Measurements from ENCODE around the gene SLC30A9. TPM values are rescaled to one million over a fixed set of nuclear protein-coding genes. Genes with fewer than 3 reads are reported as not detected.

The SLC30A9 gene
- total and polyA plus RNA-seq, 2 donors (not counting 3 experiments of a cell fraction or from before 2014, with no cell fraction given) = 24.5 to 40.6 TPM

GRCh38 chr4:41981456-41981855, 8.9 kb upstream of the SLC30A9 start, which contains the start of gene DCAF4L1:
TSS of gene DCAF4L1 (plus strand) at chr4:41981756. CDS start at chr4:41981793, 37 bp downstream.
- H3K79me2 ChIP-seq (ENCODE audit: control insufficient read depth, insufficient read depth, low read length) = no peaks in the 10 kb centered on the region
- H2AFZ ChIP-seq (ENCODE audit: low read depth, low read length) = no peak within 1 kb of the TSS
- no peak within 1 kb of the TSS for H3K9ac ChIP-seq (replicated peaks; ENCODE audit: extremely low read depth, insufficient read depth, low read length)
- no peak within 1 kb of the TSS for H3K27ac ChIP-seq (ENCODE audit: insufficient read depth, low read depth, low read length)
- H3K36me3 ChIP-seq (ENCODE audit: control insufficient read depth in 2 of 2, extremely low read depth in 1 of 2, insufficient read depth in 2 of 2, low read length in 2 of 2) = no peaks in the 10 kb centered on the region
- H3K4me2 ChIP-seq (ENCODE audit: insufficient read depth, low read length) = no peak within 1 kb of the TSS
- H3K9me1 ChIP-seq (replicated peaks; ENCODE audit: control insufficient read depth, extremely low read depth, insufficient read depth, low read length) = no peaks in the 10 kb centered on the region
- dilution Hi-C loops (cut with MboI; ENCODE audit: extremely low pct_ligation_motif_present, low sequenced_read_pairs) (no loop called here), intact Hi-C loops (cut with micrococcal nuclease) (no loop called here)
- H3K27me3 ChIP-seq (ENCODE audit: control insufficient read depth in 2 of 2, insufficient read depth in 2 of 2, low read length in 2 of 2) = no peaks in the 10 kb centered on the region
- ChIA-PET POLR2A (interaction anchor here (0.5 kb wide), 1 partner anchor 36 kb away, joined by 7 read pairs; no protein-coding TSS in a partner anchor), CTCF (no interaction called here)
- H3K4me1 ChIP-seq (ENCODE audit: control insufficient read depth, extremely low read depth, insufficient read depth, low read length) = no peaks in the 10 kb centered on the region
- BruUV-seq (replicated peaks) = no TSS peak
- TF ChIP-seq POLR2A (IDR thresholded peaks at IDR 0.05; ENCODE audit: low read depth, low read length) (no peak), MYC (IDR thresholded peaks at IDR 0.05; ENCODE audit: low read depth, low read length) (no peak), JUN (IDR thresholded peaks at IDR 0.05; ENCODE audit: borderline replicate concordance, insufficient read depth, insufficient read length, low read depth) (no peak), POLR2AphosphoS5 (IDR thresholded peaks at IDR 0.05; ENCODE audit: insufficient read depth, low read depth, low read length) (no peak), FOS (IDR thresholded peaks at IDR 0.05; ENCODE audit: borderline replicate concordance, insufficient read depth, low read length) (no peak), EZH2 (IDR thresholded peaks at IDR 0.05; ENCODE audit: borderline replicate concordance, low read depth, low read length, severe bottlenecking) (no peak), GATA2 (IDR thresholded peaks at IDR 0.05; ENCODE audit: insufficient read depth, insufficient read length, low read depth, low read length) (no peak), CTCF (IDR thresholded peaks at IDR 0.05; ENCODE audit: extremely low read depth in 1 of 2, insufficient read depth in 1 of 2, low read depth in 1 of 2, low read length in 2 of 2) (no peak)
- TF ChIP-seq, protein P1, sequence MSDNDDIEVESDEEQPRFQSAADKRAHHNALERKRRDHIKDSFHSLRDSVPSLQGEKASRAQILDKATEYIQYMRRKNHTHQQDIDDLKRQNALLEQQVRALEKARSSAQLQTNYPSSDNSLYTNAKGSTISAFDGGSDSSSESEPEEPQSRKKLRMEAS (IDR thresholded peaks at IDR 0.05; ENCODE audit: insufficient read depth, insufficient read length) = no peak
- H4K20me1 ChIP-seq (replicated peaks; ENCODE audit: control insufficient read depth, extremely low read depth, insufficient read depth, low read length) = no peaks in the 10 kb centered on the region
- FAIRE-seq = no peak
- no peaks in the 10 kb centered on the region for H3K9me3 ChIP-seq (replicated peaks; ENCODE audit: control insufficient read depth, insufficient read depth, low read length)
- DNase-seq (ENCODE audit: low read depth, low spot score) = no peak
- H3K4me3 ChIP-seq (replicated peaks in 1 of 3; ENCODE audit: insufficient read depth in 1 of 3, low read depth in 1 of 3, low read length in 3 of 3) = no peak within 1 kb of the TSS

Measured in endothelial cell of umbilical vein (primary cell).